Mesothelial cell of epicardium (in vitro differentiated cells): ENCODE measurements around the gene CKB. TPM values are rescaled to one million over a fixed set of nuclear protein-coding genes. Genes with fewer than 3 reads are reported as not detected.
A peak's percentile ranks its signal among the peaks of the same experiment; 100 is the strongest.

ENCODE experiments used
- DNase-seq, 2 experiments: peaks; one replicate each; pipeline ENCODE4 v3.0.0; 2021; ENCODE audit warnings: low spot score in 2 of 2; ENCODE audit not compliant: unreplicated experiment in 2 of 2
- H3K27ac Mint-ChIP-seq: 2 replicates; pipeline ENCODE4 v1.8.0; 2021; ENCODE audit warnings: mixed read lengths
- H3K27me3 Mint-ChIP-seq: 2 replicates; pipeline ENCODE4 v1.8.0; 2021; ENCODE audit warnings: low read depth, mixed read lengths
- H3K36me3 Mint-ChIP-seq: 2 replicates; pipeline ENCODE4 v1.8.0; 2021; ENCODE audit warnings: mixed read lengths
- H3K4me1 Mint-ChIP-seq: 2 replicates; pipeline ENCODE4 v1.8.0; 2021; ENCODE audit warnings: mixed read lengths
- H3K4me3 Mint-ChIP-seq: 2 replicates; pipeline ENCODE4 v1.8.0; 2021; ENCODE audit warnings: mild to moderate bottlenecking, moderate library complexity, mixed read lengths
- H3K9me3 Mint-ChIP-seq: 2 replicates; pipeline ENCODE4 v1.8.0; 2021; ENCODE audit warnings: mixed read lengths
- total RNA-seq: library from RNA; stranded (reverse); gene quantifications from 3 replicates; pipeline ENCODE4 v1.2.1, GENCODE V29; 2021
- TF ChIP-seq, protein P1 (sequence below): fragments of 200-600 bp; sonication (generic); IDR thresholded peaks from one replicate; pipeline ENCODE4 v1.5.0; 2021; ENCODE audit warnings: antibody characterized with exemption; ENCODE audit not compliant: unreplicated experiment

The CKB gene
- total RNA-seq, 1 donor from 2014 or later: 50.6 TPM

DNA sequence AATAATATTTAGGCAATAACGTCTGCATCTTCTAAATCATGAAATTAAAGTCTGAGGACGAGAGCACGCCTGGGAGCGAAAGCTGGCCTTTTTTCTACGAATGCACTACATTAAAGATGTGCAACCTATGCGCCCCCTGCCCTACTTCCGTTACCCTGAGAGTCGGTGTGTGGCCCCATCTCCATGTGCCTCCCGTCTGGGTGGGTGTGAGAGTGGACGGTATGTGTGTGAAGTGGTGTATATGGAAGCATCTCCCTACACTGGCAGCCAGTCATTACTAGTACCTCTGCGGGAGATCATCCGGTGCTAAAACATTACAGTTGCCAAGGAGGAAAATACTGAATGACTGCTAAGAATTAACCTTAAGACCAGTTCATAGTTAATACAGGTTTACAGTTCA is 19.3 kb downstream of the CKB start:
- Mint-ChIP-seq H3K27me3 (no peaks in the 10 kb centered on the region), H3K36me3 (peaks cover 42% of the 10 kb centered on the region), H3K4me3 (no peak overlapping the region), H3K9me3 (no peaks in the 10 kb centered on the region), H3K4me1 (no peaks in the 10 kb centered on the region), H3K27ac (no peak overlapping the region)
- TF ChIP-seq, protein P1, sequence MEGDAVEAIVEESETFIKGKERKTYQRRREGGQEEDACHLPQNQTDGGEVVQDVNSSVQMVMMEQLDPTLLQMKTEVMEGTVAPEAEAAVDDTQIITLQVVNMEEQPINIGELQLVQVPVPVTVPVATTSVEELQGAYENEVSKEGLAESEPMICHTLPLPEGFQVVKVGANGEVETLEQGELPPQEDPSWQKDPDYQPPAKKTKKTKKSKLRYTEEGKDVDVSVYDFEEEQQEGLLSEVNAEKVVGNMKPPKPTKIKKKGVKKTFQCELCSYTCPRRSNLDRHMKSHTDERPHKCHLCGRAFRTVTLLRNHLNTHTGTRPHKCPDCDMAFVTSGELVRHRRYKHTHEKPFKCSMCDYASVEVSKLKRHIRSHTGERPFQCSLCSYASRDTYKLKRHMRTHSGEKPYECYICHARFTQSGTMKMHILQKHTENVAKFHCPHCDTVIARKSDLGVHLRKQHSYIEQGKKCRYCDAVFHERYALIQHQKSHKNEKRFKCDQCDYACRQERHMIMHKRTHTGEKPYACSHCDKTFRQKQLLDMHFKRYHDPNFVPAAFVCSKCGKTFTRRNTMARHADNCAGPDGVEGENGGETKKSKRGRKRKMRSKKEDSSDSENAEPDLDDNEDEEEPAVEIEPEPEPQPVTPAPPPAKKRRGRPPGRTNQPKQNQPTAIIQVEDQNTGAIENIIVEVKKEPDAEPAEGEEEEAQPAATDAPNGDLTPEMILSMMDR: no peak
- DNase-seq: no peak

DNA sequence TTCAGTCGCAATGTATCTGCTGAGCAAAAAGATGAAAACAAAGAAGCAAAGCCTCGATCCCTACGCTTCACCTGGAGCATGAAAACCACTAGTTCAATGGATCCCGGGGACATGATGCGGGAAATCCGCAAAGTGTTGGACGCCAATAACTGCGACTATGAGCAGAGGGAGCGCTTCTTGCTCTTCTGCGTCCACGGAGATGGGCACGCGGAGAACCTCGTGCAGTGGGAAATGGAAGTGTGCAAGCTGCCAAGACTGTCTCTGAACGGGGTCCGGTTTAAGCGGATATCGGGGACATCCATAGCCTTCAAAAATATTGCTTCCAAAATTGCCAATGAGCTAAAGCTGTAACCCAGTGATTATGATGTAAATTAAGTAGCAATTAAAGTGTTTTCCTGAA is 19.8 kb downstream of the CKB start:
- no peak for DNase-seq
- Mint-ChIP-seq H3K9me3 (no peaks in the 10 kb centered on the region), H3K27me3 (no peaks in the 10 kb centered on the region), H3K4me3 (no peak overlapping the region), H3K27ac (no peak overlapping the region), H3K4me1 (no peaks in the 10 kb centered on the region), H3K36me3 (peaks cover 42% of the 10 kb centered on the region)
- TF ChIP-seq, protein P1: no peak

DNA sequence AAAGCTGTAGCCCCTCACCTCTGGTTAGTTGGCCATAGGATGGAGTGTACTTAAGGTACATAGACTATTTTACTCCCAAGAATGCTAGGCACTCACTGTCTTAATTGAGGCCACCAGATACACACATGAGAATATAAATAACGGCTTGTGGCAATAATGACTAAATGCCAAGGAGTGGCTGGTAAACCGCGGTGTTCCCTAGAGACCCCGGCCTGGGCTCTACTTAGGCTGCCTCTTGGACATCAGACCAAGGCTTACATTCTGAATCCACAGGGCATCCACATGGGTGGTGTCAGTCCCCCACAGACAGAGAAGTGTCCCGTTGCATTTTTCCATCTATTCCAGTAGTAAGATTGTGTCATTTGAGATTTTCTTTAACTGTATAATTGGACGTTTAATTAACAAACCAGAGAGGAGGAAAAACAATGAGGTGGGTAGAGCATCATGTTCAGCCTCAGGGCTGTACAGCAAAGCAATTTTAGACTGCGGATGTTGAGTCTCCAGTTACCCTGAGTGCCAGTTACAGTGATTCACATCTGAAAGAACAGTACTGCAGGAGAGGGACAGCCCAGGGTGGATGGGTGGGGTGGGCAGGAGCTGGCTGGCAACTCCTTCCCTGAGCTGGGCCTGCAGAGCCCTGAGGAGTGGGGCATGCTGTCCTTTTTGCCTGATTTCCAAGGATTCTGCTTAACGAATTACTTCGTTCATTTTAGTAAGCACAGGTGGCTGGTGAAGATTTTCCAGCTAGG is 20.5 kb downstream of the CKB start:
- Mint-ChIP-seq H3K27me3 (no peaks in the 10 kb centered on the region), H3K36me3 (peaks cover 41% of the 10 kb centered on the region), H3K27ac (no peak overlapping the region), H3K4me3 (no peak overlapping the region), H3K4me1 (no peaks in the 10 kb centered on the region), H3K9me3 (no peaks in the 10 kb centered on the region)
- DNase-seq: no peak
- TF ChIP-seq, protein P1: no peak

DNA sequence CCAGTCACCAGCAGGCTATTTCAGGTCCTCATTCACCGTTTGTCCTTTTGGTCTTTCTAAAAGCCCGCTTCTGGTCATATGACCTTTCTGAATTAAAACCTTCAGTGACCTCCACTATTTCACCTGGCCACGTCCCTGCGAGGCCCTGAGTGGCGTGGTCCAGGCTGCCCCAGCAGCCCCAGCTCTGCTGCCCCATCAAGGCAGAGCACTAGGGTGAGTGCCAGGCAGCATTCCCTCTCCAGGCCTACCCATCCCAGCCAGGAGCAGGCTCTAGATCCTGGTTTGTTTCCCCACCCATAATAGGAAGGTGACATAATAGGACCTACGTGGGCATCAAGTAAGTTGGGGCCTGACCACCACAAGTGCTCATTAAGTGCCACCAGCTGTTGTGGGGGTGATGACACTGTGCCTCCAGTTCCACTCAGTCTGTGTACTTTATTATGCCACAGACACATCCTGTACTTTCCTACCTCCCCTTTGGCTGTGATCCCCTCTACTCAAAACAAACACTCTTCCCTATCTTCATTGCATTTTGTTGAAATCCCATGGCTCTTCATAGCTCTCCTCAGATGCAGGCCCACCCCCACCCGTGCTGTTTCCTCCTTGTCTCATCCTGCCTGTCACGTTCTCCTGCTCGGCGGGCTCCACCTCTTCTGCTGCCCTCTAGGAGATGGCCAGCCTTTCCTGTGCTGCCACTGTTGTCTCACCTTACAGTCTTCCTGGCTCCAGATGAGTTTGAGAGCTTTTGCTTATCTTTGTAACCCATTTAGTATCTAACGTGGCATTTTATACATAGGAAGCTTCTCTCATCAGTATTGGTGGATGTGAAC is 21.4 kb downstream of the CKB start:
- Mint-ChIP-seq H3K4me1 (no peaks in the 10 kb centered on the region), H3K9me3 (no peaks in the 10 kb centered on the region), H3K27me3 (no peaks in the 10 kb centered on the region), H3K4me3 (no peak overlapping the region), H3K27ac (peak overlapping the region; percentile 12), H3K36me3 (peaks cover 40% of the 10 kb centered on the region)
- TF ChIP-seq, protein P1: no peak
- no peak for DNase-seq

DNA sequence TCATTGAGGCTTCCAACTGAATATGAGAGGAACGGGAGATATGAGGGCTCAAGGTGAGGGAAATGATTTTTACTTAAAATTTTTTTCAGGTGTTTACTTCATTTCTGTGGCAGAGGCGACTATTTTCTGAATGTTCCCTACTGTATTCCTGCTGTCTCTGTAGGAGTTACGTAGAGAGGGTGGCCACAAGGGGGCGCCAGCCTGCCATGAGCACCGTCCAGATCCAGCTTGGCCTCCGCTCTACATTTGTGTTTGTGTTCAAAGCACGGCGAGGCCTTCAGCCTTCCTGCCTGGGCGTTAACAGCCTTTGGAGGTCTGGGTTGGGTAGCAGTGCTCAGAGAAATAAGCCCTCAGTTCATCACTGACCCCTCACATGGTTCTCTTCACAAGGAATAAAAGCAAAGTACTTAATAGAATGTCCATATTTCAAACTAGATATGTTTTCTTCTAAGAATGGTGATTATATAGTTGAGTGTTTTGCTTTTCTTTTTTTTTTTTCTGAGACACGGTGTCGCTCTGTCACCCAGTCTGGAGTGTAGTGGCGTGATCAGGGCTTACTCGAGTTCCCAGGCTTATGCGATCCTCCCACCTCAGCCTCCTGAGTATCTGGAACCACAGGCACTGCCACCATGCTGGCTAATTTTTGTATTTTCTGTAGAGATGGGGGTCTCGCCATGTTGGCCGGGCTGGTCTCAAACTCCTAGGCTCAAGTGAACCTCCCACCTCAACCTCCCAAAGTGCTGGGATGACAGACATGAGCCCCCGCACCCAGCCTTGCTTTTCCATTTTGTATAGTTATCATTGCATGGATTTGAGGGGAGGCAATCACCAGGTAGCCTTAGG is 22.3 kb downstream of the CKB start:
- peak; percentile 77 to 88 for DNase-seq
- no peaks in the 10 kb centered on the region for H3K27me3 Mint-ChIP-seq
- H3K27ac Mint-ChIP-seq: no peak overlapping the region
- no peak overlapping the region for H3K4me3 Mint-ChIP-seq
- H3K36me3 Mint-ChIP-seq: peaks cover 45% of the 10 kb centered on the region
- H3K9me3 Mint-ChIP-seq: no peaks in the 10 kb centered on the region
- TF ChIP-seq, protein P1: peak; percentile 91
- no peaks in the 10 kb centered on the region for H3K4me1 Mint-ChIP-seq
